IPS-18a (cell line): ENCODE results near the gene POLRMT.

Source experiments
- H3K27ac ChIP-seq: one replicate; pipeline ENCODE4 v1.5.1; 2013; ENCODE audit warnings: low read length
- H3K27me3 ChIP-seq: one replicate; pipeline ENCODE4 v1.6.1; 2013; ENCODE audit warnings: mild to moderate bottlenecking, low read length; ENCODE audit not compliant: control insufficient read depth, insufficient read depth
- H3K36me3 ChIP-seq: one replicate; pipeline ENCODE4 v1.6.1; 2013; ENCODE audit warnings: low read depth, low read length; ENCODE audit not compliant: control insufficient read depth
- H3K4me1 ChIP-seq: one replicate; pipeline ENCODE4 v1.6.1; 2013; ENCODE audit warnings: low read depth, low read length; ENCODE audit not compliant: control insufficient read depth
- H3K4me3 ChIP-seq: one replicate; pipeline ENCODE4 v1.5.1; 2013; ENCODE audit warnings: low read length
- H3K9ac ChIP-seq: one replicate; pipeline ENCODE4 v1.6.1; 2013; ENCODE audit warnings: mild to moderate bottlenecking, low read length, moderate library complexity
- H3K9me3 ChIP-seq: one replicate; pipeline ENCODE4 v1.6.1; 2013; ENCODE audit warnings: low read depth, low read length; ENCODE audit not compliant: control insufficient read depth

The POLRMT gene

DNA sequence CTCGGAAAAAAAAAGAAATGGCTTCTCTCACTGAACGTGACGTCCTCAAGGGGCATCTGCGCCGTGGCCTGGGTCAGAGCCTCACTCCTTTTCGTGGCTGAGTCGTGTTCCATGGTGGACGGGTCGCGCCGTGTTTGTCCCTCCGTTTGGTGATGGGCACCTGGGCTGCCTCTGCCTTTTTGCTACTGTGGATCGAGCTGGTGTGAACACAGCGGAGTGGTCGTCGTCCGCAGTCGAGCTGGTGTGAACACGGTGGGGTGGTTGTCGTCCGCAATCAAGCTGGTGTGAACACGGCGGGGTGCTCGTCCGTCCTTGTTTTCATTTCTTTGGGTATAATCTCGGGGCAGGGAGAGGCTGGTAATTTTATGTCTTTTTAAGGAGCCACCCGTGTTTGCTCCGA, 32.0 kb downstream of the POLRMT start:
- H3K9me3 ChIP-seq = no peaks in the 10 kb centered on the region
- no peaks in the 10 kb centered on the region for H3K27me3 ChIP-seq
- H3K9ac ChIP-seq = no peak overlapping the region
- no peaks in the 10 kb centered on the region for H3K36me3 ChIP-seq
- no peak overlapping the region for H3K4me3 ChIP-seq
- no peak overlapping the region for H3K27ac ChIP-seq
- no peaks in the 10 kb centered on the region for H3K4me1 ChIP-seq

DNA sequence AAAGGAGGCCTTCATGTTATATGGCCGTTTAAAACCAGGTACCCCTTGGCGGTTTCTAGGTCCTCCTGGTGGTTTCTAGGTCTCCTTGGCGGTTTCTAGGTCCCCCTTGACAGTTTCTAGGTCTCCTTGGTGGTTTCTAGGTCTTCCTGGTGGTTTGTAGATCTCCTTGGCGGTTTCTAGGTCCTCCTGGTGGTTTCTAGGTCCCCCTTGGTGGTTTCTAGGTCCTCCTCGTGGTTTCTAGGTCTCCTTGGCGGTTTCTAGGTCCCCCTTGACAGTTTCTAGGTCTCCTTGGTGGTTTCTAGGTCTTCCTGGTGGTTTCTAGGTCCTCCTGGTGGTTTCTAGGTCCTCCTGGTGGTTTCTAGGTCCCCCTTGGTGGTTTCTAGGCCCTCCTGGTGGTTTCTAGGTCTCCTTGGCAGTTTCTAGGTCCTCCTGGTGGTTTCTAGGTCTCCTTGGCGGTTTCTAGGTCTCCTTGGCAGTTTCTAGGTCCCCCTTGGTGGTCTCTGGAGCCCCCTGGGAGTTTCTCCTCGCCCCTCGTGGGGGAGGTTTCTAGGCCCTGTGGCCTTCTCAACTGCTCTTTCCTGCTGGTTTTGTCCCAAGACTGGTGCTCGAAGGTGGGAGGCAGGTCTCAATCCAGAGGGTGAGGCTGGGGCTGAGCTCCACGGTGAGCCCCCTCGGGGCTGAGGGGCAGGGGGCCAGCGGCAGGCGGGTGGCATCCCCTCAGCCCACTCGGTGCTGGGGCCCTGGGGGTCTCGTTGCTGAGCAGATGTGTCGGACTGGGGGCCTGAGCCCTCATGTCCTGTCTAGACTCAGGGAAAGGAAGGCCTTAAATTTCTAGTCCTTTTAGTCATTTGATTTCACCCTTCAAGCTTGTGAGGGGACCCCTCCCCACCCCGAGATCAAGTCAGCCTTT, 35.7 kb downstream of the POLRMT start:
- H3K9me3 ChIP-seq = no peaks in the 10 kb centered on the region
- H3K9ac ChIP-seq = no peak overlapping the region
- H3K27me3 ChIP-seq = peaks cover 2% of the 10 kb centered on the region
- H3K4me3 ChIP-seq = no peak overlapping the region
- no peak overlapping the region for H3K27ac ChIP-seq
- no peaks in the 10 kb centered on the region for H3K4me1 ChIP-seq
- no peaks in the 10 kb centered on the region for H3K36me3 ChIP-seq

DNA sequence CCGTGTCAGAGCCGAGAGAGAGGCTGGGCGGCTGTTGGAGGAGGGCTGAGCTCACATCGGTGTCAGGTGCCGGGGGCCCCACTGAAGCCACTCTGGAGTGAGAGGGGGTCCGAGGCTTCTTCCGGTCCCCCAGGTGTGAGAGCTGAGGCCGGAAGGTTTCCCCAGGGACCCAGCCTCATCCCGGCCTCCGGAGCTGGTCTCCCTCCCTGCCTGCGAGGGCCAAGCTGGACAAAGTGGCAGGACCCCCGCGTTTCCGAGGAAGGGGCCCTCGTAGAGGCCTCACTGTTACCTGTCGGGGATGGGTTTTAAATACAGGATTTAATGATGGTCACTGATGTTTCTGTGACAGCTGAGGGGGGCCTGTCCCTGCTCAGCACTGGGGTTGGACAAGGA, 37.1 kb downstream of the POLRMT start:
- Histone ChIP-seq H3K9me3 (no peaks in the 10 kb centered on the region), H3K27ac (no peak overlapping the region), H3K36me3 (no peaks in the 10 kb centered on the region), H3K4me3 (no peak overlapping the region), H3K4me1 (no peaks in the 10 kb centered on the region), H3K27me3 (peaks cover 16% of the 10 kb centered on the region), H3K9ac (no peak overlapping the region)

DNA sequence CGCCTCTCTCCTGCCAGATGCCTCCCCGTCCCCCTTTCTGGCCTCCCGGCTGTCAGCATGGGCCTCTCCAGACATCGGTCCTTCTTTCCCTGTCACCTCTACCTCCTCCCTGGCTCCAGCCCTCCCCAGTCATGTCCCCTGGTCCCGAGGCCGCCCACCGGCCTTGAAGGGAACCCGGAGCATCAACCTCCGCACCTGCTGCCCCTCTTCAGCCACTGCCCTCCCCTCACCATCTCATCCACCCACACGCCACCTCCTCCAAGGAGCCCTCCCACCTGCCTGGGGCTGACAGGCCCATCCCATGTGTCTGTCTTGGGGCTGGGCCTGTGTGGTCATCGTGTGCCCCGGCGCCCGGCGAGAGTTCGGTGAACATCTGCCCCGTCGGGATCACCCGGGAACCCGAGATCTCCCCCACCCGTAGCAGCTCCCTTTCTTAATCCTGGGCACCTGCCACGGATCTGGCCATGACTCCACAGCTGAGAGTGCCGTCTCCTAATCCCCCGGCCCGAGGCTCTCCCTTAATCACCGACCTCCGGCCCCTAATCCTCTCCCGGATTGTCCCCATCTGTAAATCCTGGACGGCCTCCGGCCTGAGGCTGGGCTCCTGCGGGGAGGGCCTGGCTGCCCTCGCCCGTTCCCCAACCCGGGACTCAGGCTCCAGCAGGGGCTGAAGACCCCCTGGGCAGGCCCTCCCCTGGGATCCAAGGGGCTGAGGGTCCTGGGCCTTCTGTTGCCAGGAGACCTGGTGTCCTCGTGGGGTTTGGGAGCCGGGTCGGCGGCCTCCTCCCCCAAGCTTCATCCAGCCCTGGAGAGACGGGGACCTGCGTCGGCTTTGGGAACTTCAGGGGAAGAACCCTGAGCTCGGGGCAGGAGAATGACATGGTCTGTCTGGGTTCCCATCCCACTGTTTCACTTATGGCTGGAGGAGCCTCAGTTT, 37.7 kb downstream of the POLRMT start:
- no peaks in the 10 kb centered on the region for H3K9me3 ChIP-seq
- peaks cover 23% of the 10 kb centered on the region for H3K27me3 ChIP-seq
- no peak overlapping the region for H3K4me3 ChIP-seq
- H3K36me3 ChIP-seq = no peaks in the 10 kb centered on the region
- H3K27ac ChIP-seq = no peak overlapping the region
- no peak overlapping the region for H3K9ac ChIP-seq
- no peaks in the 10 kb centered on the region for H3K4me1 ChIP-seq

DNA sequence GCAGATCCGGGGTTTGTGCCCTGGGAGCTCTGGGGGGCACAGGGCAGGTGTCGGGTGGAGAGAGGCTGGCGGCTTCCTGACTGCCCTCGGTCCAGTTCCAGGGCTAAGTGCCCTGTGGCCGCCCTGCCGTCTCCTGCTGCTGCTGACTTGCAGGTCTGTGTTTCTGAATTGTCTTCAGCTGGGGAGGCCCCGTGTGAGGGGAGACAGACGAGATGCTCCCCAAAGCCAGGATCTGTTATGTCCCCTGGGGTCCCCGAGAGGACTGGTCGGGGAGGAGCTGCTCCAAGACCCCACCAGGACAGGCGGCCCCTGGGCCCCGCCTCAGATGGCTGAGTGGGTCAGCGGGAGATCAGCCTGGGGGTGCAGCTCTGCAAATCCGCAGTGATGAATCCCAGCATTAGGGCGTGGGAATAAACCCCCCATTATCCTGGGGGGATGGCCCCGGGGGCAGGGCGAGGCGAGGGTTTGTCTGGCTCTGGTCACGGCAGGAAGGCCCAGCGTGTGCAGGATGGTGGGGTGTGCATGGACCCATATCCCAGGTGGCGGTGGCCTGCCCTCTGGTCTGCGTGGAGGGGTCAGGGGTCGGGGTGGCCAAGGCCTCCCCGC, 39.0 kb downstream of the POLRMT start:
- no peaks in the 10 kb centered on the region for H3K4me1 ChIP-seq
- no peaks in the 10 kb centered on the region for H3K36me3 ChIP-seq
- no peaks in the 10 kb centered on the region for H3K9me3 ChIP-seq
- peaks cover 29% of the 10 kb centered on the region for H3K27me3 ChIP-seq
- no peak overlapping the region for H3K27ac ChIP-seq
- no peak overlapping the region for H3K4me3 ChIP-seq
- H3K9ac ChIP-seq = no peak overlapping the region

DNA sequence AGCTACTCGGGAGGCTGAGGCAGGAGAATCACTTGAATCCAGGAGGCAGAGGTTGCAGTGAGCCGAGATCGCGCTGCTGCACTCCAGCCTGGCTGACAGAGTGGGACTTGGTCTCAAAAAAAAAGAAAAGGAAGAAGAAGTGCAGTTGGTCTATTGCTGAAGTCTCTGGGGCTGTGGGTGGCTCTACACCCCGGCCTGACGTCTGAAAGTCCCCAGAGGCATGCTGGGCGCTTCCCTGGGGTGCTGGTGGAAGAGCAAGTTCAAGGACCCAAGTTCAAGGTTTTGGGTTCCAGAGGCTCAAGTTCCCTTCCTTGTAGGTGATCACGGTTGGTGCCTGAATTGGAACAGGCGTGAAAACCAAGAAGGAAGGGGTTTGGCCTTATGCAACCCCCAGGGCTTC, 39.8 kb downstream of the POLRMT start:
- no peak overlapping the region for H3K9ac ChIP-seq
- no peaks in the 10 kb centered on the region for H3K9me3 ChIP-seq
- peaks cover 38% of the 10 kb centered on the region for H3K27me3 ChIP-seq
- no peak overlapping the region for H3K4me3 ChIP-seq
- H3K36me3 ChIP-seq = no peaks in the 10 kb centered on the region
- no peak overlapping the region for H3K27ac ChIP-seq
- H3K4me1 ChIP-seq = no peaks in the 10 kb centered on the region

DNA sequence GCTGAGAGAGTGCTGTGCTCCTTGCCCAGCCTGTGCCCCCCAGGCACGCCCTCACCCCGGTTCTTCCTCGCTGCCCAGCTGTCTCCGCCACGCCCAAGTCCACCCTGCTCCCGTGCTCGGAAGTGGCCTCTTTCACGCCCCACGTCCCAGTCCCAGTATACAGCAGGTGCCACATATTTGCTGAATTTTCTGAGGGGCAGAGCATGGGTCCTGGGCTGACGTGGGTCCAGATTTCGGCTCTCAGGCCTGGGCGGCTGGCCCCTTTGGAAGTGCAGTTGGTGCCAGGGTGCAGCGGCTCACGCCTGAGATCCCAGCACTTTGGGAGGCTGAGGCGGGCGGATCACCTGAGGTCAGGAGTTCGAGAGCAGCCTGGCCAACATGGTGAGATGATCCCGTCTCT, 40.3 kb downstream of the POLRMT start:
- Histone ChIP-seq H3K4me1 (no peaks in the 10 kb centered on the region), H3K36me3 (no peaks in the 10 kb centered on the region), H3K27me3 (peaks cover 42% of the 10 kb centered on the region), H3K9ac (no peak overlapping the region), H3K9me3 (no peaks in the 10 kb centered on the region), H3K27ac (no peak overlapping the region), H3K4me3 (no peak overlapping the region)

DNA sequence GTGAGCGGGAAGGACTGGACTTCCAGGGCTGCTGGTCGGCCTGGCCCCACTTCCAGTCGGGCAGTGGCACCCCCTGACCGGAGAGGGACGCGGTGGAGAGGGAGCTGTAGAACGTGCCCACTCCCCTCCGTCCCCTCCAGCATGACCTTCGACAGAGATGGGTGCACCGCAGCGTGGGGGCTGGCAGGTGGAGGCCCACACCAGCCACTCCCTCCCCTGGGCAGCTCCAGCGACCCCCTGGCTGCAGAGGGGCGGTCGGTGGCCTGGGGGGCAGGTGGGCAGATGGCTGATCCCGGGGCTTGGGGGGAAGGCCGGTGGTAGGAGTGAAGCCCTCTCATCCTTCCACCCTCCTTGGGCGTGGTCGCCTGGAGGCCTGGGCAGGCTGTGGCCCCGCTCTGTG, 41.2 kb downstream of the POLRMT start:
- Histone ChIP-seq H3K4me3 (no peak overlapping the region), H3K9me3 (no peaks in the 10 kb centered on the region), H3K36me3 (no peaks in the 10 kb centered on the region), H3K27ac (no peak overlapping the region), H3K4me1 (no peaks in the 10 kb centered on the region), H3K9ac (no peak overlapping the region), H3K27me3 (peaks cover 44% of the 10 kb centered on the region)

DNA sequence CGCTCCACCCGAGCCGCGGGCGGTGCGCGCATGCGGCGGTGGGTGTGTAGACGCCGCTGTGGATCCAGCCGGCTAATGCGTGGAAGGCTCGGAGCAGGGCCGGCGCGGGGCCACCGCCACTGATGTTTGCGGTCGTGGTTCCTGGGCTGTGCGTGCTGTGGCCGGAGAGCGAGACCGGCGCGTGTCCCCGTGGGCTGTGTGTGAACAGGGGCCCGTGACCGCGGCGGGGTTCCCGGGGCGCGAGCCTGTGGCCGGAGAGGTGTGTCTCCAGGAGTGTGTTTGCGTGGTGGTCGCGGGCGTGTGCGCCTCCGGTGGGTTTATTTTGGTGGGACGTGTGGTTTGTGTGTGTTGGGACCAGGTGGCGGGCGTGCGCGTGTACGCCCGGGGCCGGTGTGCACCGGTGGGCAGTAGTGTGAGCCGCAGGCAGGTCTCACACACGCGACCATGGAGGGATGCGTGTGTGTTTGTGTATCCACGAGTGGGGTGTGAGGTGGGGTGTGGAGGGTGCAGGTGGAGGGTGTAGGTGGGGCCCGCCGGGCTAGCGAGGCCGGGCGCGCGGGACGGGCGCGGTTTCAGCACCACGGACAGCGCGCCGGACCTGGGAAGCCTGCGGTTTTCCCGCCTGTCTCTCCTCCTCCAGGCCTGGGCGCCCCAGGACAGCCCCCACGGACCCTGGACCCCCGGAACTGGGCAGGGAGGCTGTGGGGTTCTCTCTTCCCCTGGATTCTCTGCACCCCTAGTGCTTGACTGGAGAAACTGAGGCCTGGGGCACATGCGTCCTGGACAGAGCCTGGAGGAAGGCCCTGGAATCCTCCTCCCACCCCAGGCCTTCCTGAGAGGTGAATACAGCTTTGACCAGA, 42.0 kb downstream of the POLRMT start:
- Histone ChIP-seq H3K9me3 (no peaks in the 10 kb centered on the region), H3K9ac (no peak overlapping the region), H3K27me3 (peaks cover 44% of the 10 kb centered on the region), H3K27ac (no peak overlapping the region), H3K36me3 (no peaks in the 10 kb centered on the region), H3K4me1 (no peaks in the 10 kb centered on the region), H3K4me3 (no peak overlapping the region)

DNA sequence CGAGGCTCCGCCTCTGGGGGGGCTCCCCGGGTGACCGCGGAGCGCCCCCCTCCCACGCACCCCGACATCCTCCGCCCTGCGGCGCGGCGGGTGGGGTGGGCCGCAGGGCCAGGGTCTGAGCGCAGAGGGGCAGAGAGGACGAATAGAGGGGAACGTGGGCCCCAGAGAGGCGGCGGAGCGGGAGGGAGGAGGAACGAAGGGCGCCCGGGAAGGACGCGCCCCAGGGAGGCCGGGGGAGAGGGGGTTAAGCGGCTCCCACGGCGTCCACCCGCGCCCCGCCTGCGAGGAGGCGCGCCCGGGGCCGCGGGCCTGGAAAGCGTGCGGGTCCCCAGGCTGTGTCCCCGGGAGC, 42.6 kb downstream of the POLRMT start:
- Histone ChIP-seq H3K4me1 (no peaks in the 10 kb centered on the region), H3K27me3 (peaks cover 44% of the 10 kb centered on the region), H3K9me3 (no peaks in the 10 kb centered on the region), H3K27ac (no peak overlapping the region), H3K4me3 (no peak overlapping the region), H3K36me3 (no peaks in the 10 kb centered on the region), H3K9ac (no peak overlapping the region)

DNA sequence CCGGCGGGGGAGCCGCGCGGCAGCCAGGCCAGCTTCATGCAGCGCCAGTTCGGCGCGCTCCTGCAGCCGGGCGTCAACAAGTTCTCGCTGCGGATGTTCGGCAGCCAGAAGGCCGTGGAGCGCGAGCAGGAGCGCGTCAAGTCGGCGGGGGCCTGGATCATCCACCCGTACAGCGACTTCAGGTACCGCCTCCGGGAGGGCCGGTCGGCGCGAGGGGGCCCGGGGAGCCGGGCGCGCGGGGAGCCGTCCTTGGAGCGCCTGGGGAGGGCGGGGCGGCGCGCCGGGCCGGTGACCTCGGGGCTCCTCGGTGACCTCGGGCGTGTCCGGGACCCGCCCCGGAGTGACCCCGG, 43.0 kb downstream of the POLRMT start:
- no peak overlapping the region for H3K4me3 ChIP-seq

More for the DNA sequence above, 43.0 kb downstream of the POLRMT start:
- Histone ChIP-seq H3K27me3 (peaks cover 44% of the 10 kb centered on the region), H3K9me3 (no peaks in the 10 kb centered on the region), H3K9ac (no peak overlapping the region), H3K27ac (no peak overlapping the region), H3K4me1 (no peaks in the 10 kb centered on the region), H3K36me3 (no peaks in the 10 kb centered on the region)
